BJ (cell line): ENCODE results near the gene DMWD. TPM values are rescaled to one million over a fixed set of nuclear protein-coding genes. Genes with fewer than 3 reads are reported as not detected.

Source experiments
- CTCF ChIA-PET: fragments of 350-600 bp; formaldehyde crosslinking; extraction: SDS; loops from one replicate; lab custom pipeline; 2021; ENCODE audit warnings: antibody characterized with exemption, inconsistent platforms; lab: Yijun Ruan, JAX
- POLR2A ChIA-PET: fragments of 300-600 bp; sonication (Branson Sonifier 250); formaldehyde crosslinking; extraction: SDS; loops from one replicate; lab custom pipeline; 2021; ENCODE audit warnings: antibody characterized with exemption; lab: Charles Lee
- DNase-seq: peaks from one replicate; pipeline ENCODE4 v3.0.0-alpha.2; 2011; ENCODE audit warnings: low read depth
- H3K27me3 ChIP-seq: 2 replicates; pipeline ENCODE4 v1.6.0; 2011; ENCODE audit warnings: low read length; ENCODE audit not compliant: control insufficient read depth, insufficient read depth
- H3K36me3 ChIP-seq: 2 replicates; pipeline ENCODE4 v1.5.1; 2011; ENCODE audit warnings: low read length; ENCODE audit not compliant: control insufficient read depth, insufficient read depth
- H3K4me3 ChIP-seq: 2 replicates; pipeline ENCODE4 v1.5.1; 2011; ENCODE audit warnings: low read depth, mild to moderate bottlenecking, control low read depth, low read length
- polyA plus RNA-seq: library from polyadenylated mRNA; depleted of rRNA; stranded (reverse); fragments of >200 nt; gene quantifications from 2 replicates; pipeline ENCODE4 v1.2.3, GENCODE V29; 2011
- TF ChIP-seq, protein P1 (sequence below): IDR thresholded peaks from 2 replicates; pipeline ENCODE4 v1.5.1; 2011; ENCODE audit warnings: low read depth, mild to moderate bottlenecking, control low read depth, inconsistent platforms, low read length, moderate library complexity; ENCODE audit not compliant: insufficient read depth

The DMWD gene
- polyA plus RNA-seq, 1 experiment, result 28.6 TPM

DNA sequence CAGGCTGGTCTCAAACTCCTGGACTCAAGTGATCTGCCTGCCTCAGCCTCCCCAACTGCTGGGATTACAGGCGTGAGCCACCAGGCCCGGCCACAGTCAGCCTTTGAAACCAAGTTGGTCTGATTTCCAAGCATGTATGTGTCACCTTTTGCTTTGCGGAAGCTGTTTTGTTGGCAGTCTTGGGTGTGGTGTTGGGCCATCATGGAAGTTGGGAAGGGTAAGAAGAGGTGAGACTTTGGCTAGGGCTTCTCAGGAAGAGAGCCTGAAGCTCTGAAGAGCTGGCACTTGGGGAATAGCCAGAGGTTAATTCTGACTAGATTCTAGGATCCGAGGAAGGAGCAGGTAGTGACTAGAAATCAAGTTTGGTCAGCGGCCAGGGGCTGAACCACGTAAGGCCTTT is 19.7 kb upstream of the DMWD start:
- no peak for DNase-seq
- CTCF ChIA-PET, result interaction anchor here (1.4 to 2.2 kb wide), 2 partner anchors 12 to 197 kb away, joined by 4 to 8 read pairs; no protein-coding TSS in a partner anchor
- no peaks in the 10 kb centered on the region for H3K27me3 ChIP-seq
- no peak overlapping the region for H3K4me3 ChIP-seq
- POLR2A ChIA-PET, result interaction anchor here (0.6 kb wide), 1 partner anchor 13 kb away, joined by 4 read pairs; no protein-coding TSS in a partner anchor
- H3K36me3 ChIP-seq, result peaks cover 2% of the 10 kb centered on the region
- TF ChIP-seq, protein P1, sequence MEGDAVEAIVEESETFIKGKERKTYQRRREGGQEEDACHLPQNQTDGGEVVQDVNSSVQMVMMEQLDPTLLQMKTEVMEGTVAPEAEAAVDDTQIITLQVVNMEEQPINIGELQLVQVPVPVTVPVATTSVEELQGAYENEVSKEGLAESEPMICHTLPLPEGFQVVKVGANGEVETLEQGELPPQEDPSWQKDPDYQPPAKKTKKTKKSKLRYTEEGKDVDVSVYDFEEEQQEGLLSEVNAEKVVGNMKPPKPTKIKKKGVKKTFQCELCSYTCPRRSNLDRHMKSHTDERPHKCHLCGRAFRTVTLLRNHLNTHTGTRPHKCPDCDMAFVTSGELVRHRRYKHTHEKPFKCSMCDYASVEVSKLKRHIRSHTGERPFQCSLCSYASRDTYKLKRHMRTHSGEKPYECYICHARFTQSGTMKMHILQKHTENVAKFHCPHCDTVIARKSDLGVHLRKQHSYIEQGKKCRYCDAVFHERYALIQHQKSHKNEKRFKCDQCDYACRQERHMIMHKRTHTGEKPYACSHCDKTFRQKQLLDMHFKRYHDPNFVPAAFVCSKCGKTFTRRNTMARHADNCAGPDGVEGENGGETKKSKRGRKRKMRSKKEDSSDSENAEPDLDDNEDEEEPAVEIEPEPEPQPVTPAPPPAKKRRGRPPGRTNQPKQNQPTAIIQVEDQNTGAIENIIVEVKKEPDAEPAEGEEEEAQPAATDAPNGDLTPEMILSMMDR, result no peak

DNA sequence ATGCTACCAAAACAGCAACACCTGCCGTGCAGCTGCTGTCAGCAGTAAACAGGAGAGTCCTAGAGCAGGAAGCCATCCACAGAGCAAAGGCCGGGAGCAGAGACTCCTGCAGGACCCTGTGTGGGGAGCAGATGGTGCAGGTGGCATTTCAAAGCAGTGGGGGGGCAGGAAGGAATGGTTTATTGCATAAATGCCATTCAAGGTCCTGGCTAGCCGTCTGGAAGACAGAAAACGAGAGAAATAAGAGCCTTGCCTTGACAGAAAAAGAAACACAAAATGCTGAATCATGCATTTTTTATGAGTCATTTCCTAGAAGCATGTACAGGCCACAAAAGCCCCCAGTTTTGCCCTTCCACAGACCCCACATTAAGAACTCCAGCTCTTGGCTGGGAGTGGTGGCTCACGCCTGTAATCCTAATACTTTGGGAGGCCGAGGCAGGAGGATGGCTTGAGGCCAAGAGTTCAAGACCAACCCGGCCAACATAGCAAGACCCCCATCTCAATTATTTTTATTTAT is 17.1 kb upstream of the DMWD start:
- H3K36me3 ChIP-seq, result peaks cover 2% of the 10 kb centered on the region
- CTCF ChIA-PET, result interaction anchor here (3.6 kb wide), 1 partner anchor 10 kb away, joined by 11 read pairs; no protein-coding TSS in a partner anchor
- TF ChIP-seq, protein P1, result no peak
- H3K4me3 ChIP-seq, result no peak overlapping the region
- DNase-seq, result peak; percentile 23
- POLR2A ChIA-PET, result no interaction called here
- no peaks in the 10 kb centered on the region for H3K27me3 ChIP-seq

DNA sequence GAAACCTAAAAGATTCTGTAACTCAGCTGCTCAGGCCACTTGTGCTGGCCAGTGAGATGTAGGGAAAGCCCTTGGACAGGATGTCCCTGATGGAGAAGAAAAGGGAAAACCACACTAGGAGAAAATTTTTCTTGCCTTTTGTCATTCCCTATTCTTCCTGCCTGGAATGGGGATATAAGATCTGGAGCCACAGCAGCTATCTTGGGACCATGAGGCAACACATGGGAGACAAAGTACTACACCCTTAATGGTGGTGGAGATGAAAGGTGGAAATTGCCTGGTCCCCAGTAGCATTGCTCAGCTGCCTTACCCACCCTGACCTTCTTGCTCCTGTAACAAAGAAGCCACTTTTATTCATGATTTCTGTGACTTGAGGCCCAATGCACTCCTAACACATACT is 13.1 kb upstream of the DMWD start:
- Histone ChIP-seq H3K36me3 (no peaks in the 10 kb centered on the region), H3K4me3 (no peak overlapping the region), H3K27me3 (no peaks in the 10 kb centered on the region)
- ChIA-PET POLR2A (no interaction called here), CTCF (interaction anchor here (0.6 to 12.1 kb wide), 3 partner anchors 10 to 36 kb away, joined by 3 to 154 read pairs (median 111); partner anchors contain the start of genes RSPH6A and SIX5)
- TF ChIP-seq, protein P1, result no peak
- DNase-seq, result no peak

DNA sequence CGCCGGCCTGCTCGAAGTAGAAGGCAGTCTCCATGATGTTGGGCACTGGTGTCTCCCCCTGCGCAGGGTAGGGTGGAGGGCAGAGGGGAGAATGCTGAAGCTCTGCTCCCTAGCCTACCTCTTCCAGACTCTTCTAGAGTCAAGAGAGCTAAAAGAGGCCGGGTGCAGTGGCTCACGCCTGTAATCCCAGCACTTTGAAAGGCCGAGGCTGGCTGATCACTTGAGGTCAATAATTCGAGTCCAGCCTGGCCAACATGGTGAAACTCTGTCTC is 12.2 kb upstream of the DMWD start:
- no peak for DNase-seq
- no peak overlapping the region for H3K4me3 ChIP-seq
- TF ChIP-seq, protein P1, result no peak
- ChIA-PET POLR2A (no interaction called here), CTCF (interaction anchor here (10.8 to 12.1 kb wide), 2 partner anchors 11 to 35 kb away, joined by 111 to 154 read pairs; partner anchors contain the start of genes RSPH6A and SIX5)
- H3K27me3 ChIP-seq, result no peaks in the 10 kb centered on the region
- H3K36me3 ChIP-seq, result no peaks in the 10 kb centered on the region

DNA sequence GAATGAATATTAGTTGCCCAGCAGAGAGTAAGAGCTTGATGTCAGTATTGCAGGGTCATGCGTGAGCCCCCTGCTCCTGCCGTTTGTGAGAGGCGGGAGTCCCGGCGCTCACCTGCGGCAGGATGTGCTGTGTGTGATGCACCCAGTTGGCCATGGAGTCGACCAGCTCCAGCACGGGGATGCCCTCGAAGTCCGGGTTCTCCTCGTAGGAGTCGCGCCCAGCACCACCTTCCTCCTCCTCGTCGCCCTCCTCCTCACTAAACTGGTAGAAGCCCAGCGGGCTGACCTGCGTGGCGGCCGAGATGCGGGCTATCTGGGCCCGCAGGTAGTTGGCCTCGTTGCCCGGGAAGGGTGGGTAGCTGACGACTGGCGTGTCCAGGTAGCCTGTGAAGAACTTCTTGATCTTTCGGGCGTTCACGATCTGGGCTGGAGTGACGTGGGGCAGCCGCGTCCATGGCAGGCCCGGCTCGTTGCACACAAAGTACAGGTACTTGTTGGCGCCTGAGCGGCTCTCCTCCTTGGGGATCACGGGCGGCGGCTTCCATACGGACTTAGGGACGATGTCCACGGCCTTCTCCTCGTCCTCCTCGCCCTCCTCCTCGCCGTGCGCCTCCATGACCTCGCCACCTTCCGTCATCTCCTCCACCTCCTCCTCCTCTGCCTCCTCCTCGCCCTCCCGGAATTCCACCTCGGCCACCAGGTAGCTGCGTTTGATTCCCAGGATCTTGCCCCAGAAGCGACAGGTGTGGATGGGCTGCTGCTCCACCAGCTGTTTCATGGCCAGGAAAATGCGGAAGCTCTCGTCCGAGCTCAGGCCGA is 11.7 kb upstream of the DMWD start:
- ChIA-PET POLR2A (no interaction called here), CTCF (interaction anchor here (10.8 to 12.1 kb wide), 2 partner anchors 12 to 34 kb away, joined by 111 to 154 read pairs; partner anchors contain the start of genes RSPH6A and SIX5)
- no peak for DNase-seq
- Histone ChIP-seq H3K36me3 (no peaks in the 10 kb centered on the region), H3K27me3 (no peaks in the 10 kb centered on the region), H3K4me3 (no peak overlapping the region)
- TF ChIP-seq, protein P1, result no peak
